Right ventricle myocardium superior (tissue), 1 donor: Measurements from ENCODE around the gene FLNC. TPM values are rescaled to one million over a fixed set of nuclear protein-coding genes. Genes with fewer than 3 reads are reported as not detected.
A peak's percentile ranks its signal among the peaks of the same experiment; 100 is the strongest.

Source experiments
- ATAC-seq: fragments of 200-7000 bp; cut with Tn5 transposase; one replicate; pipeline ENCODE4 v1.9.1; 2020; ENCODE audit warnings: mild to moderate bottlenecking; ENCODE audit not compliant: poor library complexity
- DNase-seq: peaks from one replicate; pipeline ENCODE4 v3.0.0-alpha.2; 2020
- intact Hi-C: fragments of 100-400 bp; cut with DNase I; formaldehyde crosslinking; loops from one replicate; pipeline ENCODE4 v1.11.2; 2022
- long read RNA-seq: library from polyadenylated mRNA; unstranded; transcript quantifications from one replicate; pipeline ENCODE4 v2.0.0, GENCODE V29; 2021
- total RNA-seq: library from RNA; stranded (reverse); fragmentation: NEBNext Ultra II Directional; extraction: Animal tissue kit (Norgen Biotek cat#: 25700); gene quantifications from one replicate; pipeline ENCODE4 v1.2.1, GENCODE V29; 2021
- donor health status: DM: no; HTN: yes; CAD: no; lungs with severe emphysema.

Gene FLNC, protein sequence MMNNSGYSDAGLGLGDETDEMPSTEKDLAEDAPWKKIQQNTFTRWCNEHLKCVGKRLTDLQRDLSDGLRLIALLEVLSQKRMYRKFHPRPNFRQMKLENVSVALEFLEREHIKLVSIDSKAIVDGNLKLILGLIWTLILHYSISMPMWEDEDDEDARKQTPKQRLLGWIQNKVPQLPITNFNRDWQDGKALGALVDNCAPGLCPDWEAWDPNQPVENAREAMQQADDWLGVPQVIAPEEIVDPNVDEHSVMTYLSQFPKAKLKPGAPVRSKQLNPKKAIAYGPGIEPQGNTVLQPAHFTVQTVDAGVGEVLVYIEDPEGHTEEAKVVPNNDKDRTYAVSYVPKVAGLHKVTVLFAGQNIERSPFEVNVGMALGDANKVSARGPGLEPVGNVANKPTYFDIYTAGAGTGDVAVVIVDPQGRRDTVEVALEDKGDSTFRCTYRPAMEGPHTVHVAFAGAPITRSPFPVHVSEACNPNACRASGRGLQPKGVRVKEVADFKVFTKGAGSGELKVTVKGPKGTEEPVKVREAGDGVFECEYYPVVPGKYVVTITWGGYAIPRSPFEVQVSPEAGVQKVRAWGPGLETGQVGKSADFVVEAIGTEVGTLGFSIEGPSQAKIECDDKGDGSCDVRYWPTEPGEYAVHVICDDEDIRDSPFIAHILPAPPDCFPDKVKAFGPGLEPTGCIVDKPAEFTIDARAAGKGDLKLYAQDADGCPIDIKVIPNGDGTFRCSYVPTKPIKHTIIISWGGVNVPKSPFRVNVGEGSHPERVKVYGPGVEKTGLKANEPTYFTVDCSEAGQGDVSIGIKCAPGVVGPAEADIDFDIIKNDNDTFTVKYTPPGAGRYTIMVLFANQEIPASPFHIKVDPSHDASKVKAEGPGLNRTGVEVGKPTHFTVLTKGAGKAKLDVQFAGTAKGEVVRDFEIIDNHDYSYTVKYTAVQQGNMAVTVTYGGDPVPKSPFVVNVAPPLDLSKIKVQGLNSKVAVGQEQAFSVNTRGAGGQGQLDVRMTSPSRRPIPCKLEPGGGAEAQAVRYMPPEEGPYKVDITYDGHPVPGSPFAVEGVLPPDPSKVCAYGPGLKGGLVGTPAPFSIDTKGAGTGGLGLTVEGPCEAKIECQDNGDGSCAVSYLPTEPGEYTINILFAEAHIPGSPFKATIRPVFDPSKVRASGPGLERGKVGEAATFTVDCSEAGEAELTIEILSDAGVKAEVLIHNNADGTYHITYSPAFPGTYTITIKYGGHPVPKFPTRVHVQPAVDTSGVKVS (N-terminal part only)
- 601 TPM for total RNA-seq
- long read RNA-seq, full-length matches to known transcripts: 20 of 1,505 reads
- long read RNA-seq, partial matches to known transcripts: 1,441 of 1,505 reads
- long read RNA-seq, other reads (novel, unspliced or antisense): 44 of 1,505 reads

GRCh38 chr7:128830231-128831177 lies at the start of gene FLNC:
FLNC (plus strand) TSS chr7:128830406; CDS start chr7:128830638, 232 bp downstream.
- intact Hi-C loops: loop anchor here (5.0 kb wide), 1 partner anchor 38 kb away; the partner anchor contains the start of gene CCDC136
- ATAC-seq (peak; percentile 23), DNase-seq (peak; percentile 77)

- peak; percentile 28 for ATAC-seq
- intact Hi-C loops: no loop called here
- no peak for DNase-seq
Measured at GRCh38 chr7:128781126-128781525, 49.1 kb upstream of the FLNC start.

- DNase-seq (no peak), ATAC-seq (no peak)
- intact Hi-C loops: no loop called here
Measured at GRCh38 chr7:128781851-128782250, 48.4 kb upstream of the FLNC start.

DNA sequence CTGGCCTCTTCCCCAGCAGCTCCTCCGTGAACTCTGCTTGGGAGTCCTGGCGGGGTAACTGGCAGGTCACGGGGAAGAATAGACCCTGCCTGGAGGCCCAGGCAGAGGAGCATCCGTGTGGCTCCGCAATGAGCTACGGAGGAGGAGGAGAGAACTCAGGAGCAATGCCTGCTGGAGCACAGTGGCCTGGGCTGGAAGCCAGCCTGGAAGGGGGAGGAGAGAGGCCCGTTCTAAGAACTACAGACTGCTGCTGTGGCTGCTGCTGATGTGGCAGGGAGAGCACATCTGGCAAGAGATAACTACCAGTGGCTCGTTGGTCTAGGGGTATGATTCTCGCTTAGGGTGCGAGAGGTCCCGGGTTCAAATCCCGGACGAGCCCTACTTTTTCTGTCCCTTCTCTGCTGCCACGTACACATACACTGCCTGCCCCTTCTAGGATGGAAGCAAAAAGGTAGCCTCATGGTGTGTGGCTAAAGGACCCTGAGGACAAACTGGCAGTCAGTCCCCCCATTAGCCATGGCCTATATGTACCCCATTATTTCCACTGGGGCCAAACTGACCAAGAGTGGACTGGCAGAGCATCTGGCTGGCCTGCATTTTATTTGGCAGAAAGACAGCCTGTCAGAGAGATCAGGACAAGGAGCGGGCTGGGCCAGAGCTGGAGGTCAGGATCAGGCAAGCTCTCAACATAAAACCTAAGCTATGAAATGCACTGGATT lies 46.9 kb upstream of the FLNC start:
- intact Hi-C loops: no loop called here
- ATAC-seq: peak; percentile 97
- peak; percentile 92 for DNase-seq

GRCh38 chr7:128785738-128786137 lies 44.5 kb upstream of the FLNC start:
- no peak for ATAC-seq
- no peak for DNase-seq
- intact Hi-C loops: no loop called here

DNA sequence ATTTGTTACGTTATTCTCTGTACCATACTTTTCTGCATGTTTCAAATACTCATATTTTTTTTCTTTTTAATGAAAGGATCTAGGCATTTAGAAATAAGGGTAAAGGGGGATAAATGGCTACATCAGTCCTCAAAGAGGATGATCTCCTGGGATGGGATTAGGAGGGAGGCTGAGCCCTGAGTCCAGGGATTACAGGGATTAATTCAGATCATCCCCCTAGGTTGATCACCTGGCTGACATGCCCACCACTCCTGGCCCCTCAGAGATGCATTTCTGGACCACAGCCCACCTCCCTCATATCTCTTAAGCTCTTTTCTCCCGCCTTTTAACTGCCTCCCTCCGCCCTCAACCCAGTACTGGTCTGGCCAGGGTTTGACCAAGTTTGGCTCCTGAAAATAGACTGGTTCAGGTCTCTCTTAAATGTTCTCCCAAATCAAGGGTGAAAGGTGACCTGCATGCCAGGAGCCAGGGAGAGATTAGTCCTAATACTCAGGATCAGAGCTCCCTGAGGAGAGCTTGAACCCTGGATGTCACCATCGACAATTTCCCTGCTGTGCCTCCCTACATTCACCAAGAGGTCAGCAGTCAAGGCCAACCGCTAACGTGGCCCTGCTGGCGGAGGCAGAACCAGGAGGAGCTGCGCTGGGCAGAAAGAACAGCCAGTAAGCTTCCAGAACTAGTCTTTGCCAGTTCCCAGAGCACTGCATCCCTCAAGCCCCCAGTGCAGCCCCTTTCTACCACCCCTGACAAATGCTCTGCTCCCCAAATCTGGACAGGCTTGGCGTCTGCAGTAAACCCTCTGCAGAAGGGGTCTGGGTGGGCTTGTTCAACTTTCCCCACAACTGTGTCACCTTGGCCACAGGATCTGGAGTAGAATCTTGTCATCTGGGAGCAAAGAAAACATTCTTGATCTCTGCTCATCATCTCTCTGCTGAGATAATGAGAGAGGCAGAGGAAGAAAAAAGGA lies 41.5 kb upstream of the FLNC start:
- ATAC-seq (no peak), DNase-seq (no peak)
- intact Hi-C loops: no loop called here

GRCh38 chr7:128790315-128791041 lies 39.7 kb upstream of the FLNC start:
- intact Hi-C loops: loop anchor here (5.0 kb wide), 1 partner anchor 42 kb away; the partner anchor contains the start of gene FLNC
- DNase-seq (no peak), ATAC-seq (peak; percentile 30)

- intact Hi-C loops: loop anchor here (5.0 kb wide), 1 partner anchor 41 kb away; the partner anchor contains the start of gene FLNC
- peak; percentile 94 for ATAC-seq
- peak; percentile 88 for DNase-seq
Measured at GRCh38 chr7:128791121-128791971, 38.9 kb upstream of the FLNC start, which contains the start of gene CCDC136. CCDC136 (plus strand) TSS chr7:128791968; CDS start chr7:128792412, 444 bp downstream.

DNA sequence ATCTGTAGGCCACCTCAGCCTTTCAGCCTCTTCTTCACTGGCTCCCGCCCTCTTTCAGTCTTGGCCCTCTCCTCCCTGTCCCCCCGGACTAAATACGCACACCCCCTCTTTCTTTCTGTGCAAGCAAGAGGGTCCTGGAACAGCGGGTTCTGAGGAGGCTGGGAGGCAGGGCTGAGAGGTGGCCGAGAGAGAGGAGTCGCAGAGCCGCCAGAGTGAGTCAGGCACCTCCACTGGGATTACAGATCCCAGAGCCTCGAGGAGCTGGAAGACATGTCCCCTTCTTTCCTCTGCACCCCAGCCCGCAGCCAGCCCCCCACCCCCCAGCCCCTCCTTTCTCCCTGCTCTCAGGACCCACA lies 38.3 kb upstream of the FLNC start:
- DNase-seq: no peak
- intact Hi-C loops: loop anchor here (5.0 kb wide), 1 partner anchor 40 kb away; the partner anchor contains the start of gene FLNC
- no peak for ATAC-seq

GRCh38 chr7:128792471-128793180 lies 37.6 kb upstream of the FLNC start:
- intact Hi-C loops: loop anchor here (5.0 kb wide), 1 partner anchor 40 kb away; the partner anchor contains the start of gene FLNC
- peak; percentile 10 for ATAC-seq
- no peak for DNase-seq

- no peak for DNase-seq
- intact Hi-C loops: loop anchor here (5.0 kb wide), 1 partner anchor 39 kb away; the partner anchor contains the start of gene FLNC
- no peak for ATAC-seq
Measured at GRCh38 chr7:128793181-128793547, 37.0 kb upstream of the FLNC start.

- no peak for ATAC-seq
Measured at GRCh38 chr7:128794020-128794419, 36.2 kb upstream of the FLNC start.

DNA sequence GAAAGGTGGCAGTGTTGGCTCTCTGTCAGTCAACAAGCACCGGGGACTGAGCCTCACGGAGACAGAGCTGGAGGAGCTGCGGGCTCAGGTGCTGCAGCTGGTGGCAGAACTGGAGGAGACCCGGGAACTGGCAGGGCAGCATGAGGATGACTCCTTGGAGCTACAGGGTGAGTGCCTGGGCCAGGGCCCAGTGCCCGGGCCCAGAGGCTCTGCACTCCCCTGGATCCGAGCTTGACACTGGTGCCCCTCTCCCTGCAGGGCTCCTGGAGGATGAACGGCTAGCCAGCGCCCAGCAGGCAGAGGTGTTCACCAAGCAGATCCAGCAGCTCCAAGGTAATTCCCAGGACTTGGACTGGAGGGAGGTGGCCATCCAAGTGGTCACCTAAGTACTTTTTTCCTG lies 35.8 kb upstream of the FLNC start:
- DNase-seq (no peak), ATAC-seq (no peak)
- intact Hi-C loops: loop anchor here (5.0 kb wide), 1 partner anchor 38 kb away; the partner anchor contains the start of gene FLNC

More at GRCh38 chr7:128794020-128794419, 36.2 kb upstream of the FLNC start:
- DNase-seq: no peak
- intact Hi-C loops: loop anchor here (5.0 kb wide), 1 partner anchor 38 kb away; the partner anchor contains the start of gene FLNC
